GM19099 (cell line): ENCODE results near the gene TMEM131L.

Source experiments
- POLR2A ChIP-seq: IDR thresholded peaks from 3 replicates; pipeline ENCODE4 v1.6.1; 2011; ENCODE audit warnings: low read depth; ENCODE audit not compliant: insufficient read length; ENCODE audit errors: extremely low read depth

Gene TMEM131L

DNA sequence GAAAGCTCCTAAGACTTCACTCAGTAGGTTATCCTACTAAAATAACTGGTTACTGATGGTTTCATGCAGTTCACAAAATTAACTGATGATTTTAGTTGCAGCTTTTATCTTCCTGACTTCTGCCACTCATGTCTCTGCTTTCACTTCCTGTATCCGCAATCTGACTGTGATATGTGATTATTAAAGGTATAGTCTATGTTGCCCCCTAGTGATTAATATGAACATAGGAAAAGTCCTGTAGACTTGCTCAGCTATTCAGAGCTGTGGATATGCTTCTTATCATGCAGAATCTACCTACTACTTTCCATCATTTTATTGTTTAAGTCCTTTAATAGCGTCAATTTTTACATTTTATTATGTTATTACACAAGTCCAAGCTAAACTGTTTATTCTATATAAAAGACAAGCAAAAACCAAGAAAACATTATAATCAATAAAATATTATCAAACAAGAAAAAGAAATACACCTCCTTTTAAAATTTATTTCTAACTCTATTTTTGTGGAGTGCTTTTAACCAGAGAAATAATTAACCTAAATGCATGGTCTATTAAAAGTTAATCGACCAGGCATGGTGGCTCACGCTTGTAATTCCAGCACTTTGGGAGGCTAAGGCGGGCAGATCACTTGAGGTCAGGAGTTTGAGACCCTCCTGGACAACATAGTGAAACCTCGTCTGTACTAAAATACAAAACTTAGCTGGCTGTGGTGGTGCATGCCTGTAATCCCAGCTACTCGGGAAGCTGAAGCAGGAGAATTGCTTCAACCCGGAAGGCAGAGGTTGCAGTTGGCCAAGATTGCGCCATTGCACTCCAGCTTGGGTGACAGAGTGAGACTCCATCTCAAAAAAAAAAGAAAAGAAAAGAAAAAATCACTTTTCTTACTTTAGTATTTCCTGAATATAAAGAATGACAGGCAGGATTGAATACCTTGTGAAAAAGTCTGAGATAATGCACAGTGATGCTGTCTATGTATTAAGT lies 177.5 kb downstream of the TMEM131L start:
- TF ChIP-seq POLR2A = no peak

DNA sequence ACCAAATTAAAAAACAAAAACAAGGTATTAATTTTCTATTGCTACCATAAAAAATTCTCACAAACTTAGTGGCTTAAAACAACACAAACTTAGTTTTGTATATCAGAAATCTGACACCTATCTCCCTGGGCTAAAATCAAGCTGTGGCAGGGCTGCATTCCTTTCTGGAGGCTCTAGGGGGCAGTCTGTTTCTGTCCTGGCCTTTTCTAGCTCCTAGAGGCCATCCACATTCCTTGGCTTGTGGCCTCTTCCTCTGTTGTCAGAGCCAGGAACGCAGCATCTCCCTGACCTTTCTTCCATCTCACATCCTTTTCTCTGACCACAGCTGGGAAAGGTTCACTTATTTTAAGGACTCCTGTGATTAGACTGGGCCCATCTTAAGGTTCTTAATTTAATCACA lies 179.0 kb downstream of the TMEM131L start:
- no peak for TF ChIP-seq POLR2A

DNA sequence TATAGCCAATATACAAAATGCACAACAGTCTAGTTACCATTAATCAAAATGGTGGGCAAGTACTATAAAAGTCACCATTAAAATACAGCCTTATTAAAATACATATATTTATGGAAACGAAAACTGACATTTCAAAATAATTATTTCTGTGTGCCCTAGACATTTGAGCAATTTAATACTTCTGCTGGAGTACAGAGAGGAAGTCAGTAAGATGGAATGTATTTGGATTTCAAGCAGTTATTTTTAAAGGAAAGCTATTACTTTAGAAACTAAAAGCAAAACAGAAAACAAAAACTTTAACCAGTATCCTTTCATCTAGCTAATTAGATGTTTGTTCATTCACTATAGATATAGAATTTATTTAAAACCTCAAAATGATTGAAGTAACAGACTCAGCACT lies 180.1 kb downstream of the TMEM131L start:
- TF ChIP-seq POLR2A = no peak

DNA sequence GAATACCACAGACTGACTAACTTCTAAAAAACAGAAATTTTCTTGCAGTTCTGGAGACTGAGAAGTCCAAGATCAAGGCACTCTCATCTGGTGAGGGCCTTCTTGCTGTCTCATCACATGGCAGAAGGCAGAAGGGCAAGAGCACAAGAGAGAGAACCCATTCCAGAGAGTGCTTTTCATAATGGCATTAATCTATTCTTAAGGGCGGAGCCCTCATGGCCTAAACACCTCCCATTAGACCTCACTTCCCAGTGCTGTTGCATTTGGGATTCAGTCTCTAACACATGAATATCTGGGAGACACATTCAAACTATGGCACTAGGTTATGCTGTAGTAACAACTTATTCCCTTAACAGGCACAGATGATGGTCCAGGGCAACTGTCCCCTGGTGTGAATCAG lies 180.8 kb downstream of the TMEM131L start:
- TF ChIP-seq POLR2A = no peak

DNA sequence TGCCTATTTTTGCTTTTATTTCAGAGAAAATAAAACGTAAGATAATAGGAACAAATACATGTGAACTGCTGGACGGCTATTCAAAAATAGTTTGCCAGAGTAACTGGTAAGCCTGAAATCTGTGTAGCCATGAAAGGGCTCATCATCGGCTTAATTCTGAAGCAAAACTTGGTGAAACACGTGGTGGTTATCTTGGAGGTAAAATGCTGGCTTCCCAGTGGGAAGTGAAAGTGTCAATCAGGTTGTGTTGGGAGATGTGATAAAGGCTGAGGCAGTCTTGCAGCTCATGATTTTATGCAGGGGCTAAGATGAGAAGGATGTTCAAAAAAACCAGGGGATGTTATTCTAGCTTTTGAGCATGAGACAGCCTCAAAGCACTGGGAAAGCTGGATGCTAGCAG lies 181.8 kb downstream of the TMEM131L start:
- no peak for TF ChIP-seq POLR2A

DNA sequence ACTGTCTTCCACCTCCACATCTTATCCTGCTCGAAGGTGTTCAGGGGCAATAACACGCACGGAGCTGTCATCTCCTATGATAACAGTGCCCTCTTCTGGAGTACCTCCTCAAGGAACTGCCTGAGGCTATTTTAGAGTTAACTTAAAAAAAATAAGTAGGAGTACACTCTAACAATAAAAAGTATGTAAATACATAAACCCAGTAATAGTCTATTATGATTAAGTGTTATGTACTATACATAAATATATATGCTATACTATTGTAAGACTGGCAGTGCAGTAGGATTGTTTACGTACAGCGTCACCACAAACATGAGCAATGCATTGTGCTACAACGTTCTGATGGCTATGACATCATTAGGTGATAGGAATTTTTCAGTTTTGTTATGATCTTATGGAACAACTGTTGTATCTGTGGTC lies 183.4 kb downstream of the TMEM131L start:
- TF ChIP-seq POLR2A = no peak

DNA sequence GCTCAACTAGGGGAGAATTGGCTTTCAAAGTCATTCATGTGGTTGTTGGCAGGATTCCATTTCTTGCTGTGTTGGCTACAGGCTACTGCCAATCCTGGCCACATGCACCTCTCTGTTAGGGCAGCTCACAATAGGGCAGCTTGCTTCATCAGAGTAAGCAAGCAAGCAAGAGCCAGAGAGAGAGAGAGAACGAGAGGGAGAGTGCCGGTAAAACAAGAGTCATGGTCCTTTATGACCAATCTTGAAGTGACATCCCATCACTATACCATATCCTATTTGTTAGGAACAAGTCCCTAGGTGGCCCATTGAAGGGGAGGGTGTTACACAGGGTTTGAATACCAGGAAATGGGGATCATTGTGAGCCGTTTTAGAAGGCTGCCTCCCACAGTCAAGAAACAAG lies 185.0 kb downstream of the TMEM131L start:
- no peak for TF ChIP-seq POLR2A

DNA sequence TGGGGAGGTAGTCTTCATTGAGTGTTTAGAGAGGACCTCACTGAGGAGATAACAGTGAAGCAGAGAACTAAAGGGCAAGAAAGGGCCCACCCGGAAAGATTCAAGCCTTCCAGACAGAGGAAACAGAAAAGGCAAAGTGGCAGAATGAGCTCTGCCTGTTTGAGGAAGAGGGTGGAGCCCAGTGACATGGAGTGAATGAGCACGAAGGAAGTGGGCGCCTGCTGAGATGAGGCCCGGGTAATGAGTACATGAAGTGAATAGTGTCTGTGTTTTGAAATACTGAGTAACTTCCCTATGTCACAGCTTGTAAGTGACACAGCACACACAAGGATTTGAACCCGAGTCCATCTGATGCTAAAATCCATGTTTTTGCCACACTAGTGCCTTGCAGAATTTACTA lies 185.4 kb downstream of the TMEM131L start:
- TF ChIP-seq POLR2A = no peak

DNA sequence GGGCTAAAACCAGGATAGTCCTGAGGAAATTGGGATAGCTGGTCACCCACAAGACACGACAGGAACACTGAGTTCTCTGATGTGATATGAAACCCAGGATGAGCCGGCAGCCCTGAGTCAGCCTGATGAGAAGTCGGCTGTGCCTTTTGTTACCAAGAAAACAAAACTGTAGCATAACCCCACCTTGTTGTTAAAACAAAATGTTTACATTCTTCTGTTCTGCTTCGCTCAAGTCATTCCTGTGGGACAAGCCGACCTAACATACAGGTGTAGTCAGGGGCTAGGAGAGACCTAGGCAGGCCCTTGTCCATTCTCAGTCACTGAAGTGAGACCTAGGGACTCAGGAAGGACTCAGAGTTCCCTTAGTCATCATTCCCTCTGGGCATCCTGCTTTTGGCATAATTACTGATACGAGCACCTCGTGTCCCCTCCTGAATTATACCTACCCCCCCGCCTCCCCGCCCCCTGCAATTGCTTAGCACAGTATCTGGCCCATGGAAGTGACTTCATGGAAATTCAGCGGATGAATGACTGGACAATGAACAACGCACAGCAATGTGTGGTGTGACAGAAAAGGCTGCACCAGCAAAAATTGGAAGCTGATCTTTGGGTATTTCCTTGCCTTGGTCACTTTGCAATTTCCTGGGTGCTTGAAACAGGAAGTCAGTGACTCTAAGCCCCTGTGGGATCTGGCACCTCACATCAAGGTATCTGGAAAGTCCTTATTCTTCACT lies 186.1 kb downstream of the TMEM131L start:
- TF ChIP-seq POLR2A = no peak

DNA sequence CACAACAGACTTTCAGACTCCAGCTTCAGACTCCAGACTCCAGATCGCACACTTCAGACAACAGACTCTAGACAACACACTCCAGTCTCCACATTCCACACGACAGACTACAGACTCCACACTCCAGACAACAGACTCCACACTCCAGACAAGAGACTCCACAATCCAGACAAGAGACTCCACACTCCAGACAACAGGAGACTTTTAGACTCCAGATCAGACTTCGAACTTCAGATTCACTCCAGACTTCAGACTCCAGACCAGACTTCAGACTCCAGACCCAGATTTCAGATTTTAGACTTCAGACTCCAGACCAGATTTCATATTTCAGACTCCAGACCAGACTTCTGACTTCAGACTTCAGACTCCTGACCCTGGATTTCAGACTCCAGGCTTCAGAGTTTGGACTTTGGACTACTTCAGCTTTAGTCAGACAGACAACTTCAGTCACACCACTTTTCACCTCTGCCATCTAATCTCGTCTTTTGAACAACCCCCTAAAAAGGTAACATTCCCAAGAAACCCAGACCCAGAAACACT lies 188.9 kb downstream of the TMEM131L start:
- TF ChIP-seq POLR2A = no peak

DNA sequence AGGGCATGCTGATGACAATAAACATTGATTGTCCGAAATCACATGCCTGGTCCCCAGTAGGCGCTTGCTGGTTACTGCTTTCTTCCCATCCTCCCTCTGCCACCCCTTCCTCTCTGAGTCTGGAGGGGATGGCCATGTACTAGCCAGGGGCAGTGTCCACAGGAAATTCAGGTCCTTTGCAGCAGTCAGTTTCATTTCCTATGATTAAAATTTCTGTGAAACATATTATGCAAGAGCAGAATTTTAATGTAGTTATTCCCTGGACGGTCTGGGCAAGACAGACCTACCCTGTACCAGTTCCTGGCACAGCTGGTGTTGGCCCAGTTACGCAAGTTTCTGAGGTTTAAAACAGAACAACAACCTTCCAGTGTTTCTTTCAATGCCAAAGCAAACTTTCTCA lies 189.8 kb downstream of the TMEM131L start:
- no peak for TF ChIP-seq POLR2A

DNA sequence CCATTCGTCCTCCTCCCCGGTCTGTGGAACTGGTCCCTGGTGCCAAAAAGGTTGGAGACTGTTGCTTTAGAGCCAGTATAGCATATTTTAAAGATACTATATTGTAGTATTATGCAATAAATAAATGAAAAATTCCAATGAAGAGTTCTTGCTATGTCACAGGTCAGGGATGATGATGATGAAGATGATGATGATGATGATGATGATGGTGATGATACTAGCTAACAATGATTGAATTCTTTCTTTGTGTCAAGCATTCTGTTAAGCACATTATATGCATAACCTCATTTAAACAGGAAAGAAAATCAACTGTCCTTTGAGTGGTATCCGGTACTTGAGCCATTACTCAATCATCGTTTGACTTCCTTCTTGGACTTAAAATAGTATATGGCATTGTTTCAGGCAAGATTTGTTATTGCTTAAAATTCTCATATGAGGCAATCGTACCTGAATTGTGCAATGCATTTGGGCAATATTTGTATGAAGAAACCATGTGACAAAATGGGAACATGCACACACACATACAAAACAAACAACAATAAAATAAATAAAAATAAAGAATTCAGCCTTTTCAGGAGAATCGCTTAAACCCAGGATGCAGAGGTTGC lies 195.2 kb downstream of the TMEM131L start:
- no peak for TF ChIP-seq POLR2A

DNA sequence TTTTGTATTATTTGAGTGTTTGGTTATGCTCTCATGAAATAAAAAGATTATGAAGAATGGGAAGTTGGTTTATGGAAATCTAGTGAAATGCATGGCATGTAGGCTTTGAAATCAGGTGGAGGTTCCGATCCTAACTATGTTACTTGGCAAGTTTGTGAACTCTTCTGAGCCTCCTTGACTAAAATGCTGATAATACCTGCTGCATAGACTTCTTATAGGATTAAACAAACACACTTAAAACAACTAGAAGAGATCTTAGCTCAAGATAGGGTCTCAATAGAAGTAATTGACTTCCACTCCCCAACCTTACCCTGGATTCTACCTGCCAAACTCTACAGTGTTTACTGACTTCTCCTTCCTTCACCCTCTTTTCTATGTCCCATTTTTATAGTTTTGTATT lies 195.7 kb downstream of the TMEM131L start:
- TF ChIP-seq POLR2A = no peak

DNA sequence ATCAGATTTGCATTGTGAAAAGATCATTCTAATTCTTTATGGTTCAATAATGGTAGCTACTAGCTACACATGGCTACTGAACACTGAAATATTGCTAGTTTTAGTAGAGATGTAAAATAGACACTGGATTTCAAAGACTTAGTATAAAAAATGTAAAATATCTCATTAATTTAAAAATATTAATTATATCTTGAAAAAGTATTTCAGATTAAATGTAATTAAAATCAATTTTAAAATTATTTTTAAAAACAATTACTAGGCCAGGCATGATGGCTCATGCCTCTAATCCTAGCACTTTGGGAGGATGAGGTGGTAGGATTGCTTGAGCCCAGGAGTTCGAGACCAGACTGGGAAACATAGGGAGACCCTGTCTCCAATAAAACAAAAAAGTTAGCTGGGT lies 197.5 kb downstream of the TMEM131L start:
- no peak for TF ChIP-seq POLR2A

DNA sequence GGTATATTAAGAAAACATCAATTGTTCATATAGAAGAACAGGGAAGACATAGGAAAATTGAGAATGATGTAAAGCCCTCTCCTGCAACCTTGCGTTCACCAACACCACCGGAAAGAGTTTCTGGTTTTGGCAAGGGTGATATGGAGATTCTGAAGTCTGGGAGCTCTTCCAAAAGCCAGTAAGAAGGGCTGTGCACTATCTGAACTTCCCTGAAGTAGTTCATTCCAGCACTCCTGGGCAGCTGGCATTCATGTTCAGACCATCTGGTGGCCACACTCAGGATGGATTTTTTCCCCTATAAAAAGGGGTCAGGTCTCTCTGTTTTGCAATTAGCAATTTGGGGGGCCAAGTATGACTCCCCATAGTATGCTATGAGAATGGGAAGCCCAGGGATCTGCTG lies 202.5 kb downstream of the TMEM131L start:
- no peak for TF ChIP-seq POLR2A

DNA sequence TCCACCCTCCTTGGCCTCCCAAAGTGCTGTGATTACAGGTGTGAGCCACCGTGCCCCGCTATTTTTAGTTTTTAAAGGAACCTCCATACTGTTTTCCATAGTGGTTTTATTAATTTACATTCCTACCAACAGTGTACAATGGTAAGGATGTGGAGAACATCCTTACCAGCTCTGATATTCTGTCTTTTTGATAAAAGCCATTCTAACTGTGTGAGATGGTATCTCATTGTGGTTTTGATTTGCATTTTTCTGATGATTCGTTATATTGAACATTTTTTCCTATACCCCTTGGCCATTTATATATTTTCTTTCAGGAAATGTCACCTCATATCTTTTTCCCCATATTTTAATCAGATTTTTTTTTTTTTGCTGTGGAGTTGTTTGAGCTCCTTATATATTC lies 203.7 kb downstream of the TMEM131L start:
- no peak for TF ChIP-seq POLR2A

DNA sequence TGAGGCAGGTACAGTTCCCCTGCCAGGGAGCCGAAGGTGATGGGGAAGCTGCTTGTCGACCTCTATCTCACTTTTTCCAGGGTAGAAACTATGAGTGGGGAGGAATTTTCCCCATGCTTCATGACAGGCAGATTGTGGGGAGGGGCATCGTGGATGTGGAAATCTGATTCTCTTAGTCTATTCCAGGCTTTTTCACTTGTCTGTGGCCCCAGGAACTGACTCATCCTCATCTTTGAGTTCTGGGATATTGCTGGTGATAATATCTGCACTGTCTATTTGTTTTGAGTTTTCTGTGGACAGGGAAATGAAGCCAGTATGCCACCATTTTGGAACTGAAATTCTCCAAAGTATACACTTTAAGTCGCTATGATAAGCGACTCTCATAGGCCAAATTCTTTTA lies 210.3 kb downstream of the TMEM131L start:
- TF ChIP-seq POLR2A = no peak
